T-helper 2 cell (primary cell): ENCODE data around the gene C15orf62.
A peak's percentile ranks its signal among the peaks of the same experiment; 100 is the strongest.

Source experiments
- DNase-seq, 5 experiments: peaks; one replicate each; pipeline versions ENCODE4 v3.0.0 to v3.0.0-alpha.2; 2012 to 2022

C15orf62 gene

GRCh38 chr15:40756938-40757337 is 12.8 kb upstream of the C15orf62 start:
- DNase-seq: no peak

- DNase-seq: no peak
Observed at GRCh38 chr15:40759961-40760360, 9.8 kb upstream of the C15orf62 start.

DNA sequence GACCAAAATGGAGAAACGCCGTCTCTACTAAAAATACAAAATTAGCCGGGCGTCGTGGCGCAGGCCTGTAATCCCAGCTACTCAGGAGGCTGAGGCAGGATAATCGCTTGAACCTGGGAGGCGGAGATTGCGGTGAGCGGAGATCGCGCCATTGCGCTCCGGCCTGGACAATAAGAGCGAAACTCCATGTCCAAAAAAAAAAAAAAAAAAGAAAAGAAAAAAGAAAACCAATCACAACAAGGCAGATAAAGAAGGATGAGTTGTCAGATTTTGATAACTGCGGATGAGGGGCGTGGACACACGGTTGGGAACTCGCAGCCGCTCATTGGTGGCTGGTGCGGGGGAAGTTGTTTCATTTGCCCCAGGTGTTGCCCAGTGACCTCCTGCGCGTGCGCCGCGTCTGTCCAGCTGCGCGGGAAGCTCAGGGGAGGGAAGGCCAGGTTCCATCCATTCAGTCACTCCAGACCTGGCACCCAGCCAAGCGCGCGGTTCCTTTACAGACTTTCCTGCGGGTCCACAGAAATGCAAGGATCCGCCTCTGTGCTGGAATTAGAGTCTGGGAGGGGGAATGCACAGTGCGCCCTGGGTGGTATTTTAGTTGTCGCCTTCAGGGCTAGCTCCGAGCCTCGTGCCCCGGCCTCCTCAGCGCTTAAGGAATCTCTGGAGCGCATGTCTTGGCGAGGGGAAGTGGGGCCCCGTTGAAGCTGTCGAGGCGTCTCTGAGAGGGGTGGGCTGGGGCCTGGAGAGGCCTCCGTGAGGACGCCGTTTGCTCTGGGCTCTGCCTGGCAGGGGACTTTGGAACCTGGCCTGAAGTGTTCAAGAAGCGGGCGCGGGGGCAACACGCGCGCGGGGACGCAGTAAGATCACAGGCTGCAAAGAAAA is 6.6 kb upstream of the C15orf62 start:
- DNase-seq: peak in 2 of 5 experiments; percentile 23 to 42

DNA sequence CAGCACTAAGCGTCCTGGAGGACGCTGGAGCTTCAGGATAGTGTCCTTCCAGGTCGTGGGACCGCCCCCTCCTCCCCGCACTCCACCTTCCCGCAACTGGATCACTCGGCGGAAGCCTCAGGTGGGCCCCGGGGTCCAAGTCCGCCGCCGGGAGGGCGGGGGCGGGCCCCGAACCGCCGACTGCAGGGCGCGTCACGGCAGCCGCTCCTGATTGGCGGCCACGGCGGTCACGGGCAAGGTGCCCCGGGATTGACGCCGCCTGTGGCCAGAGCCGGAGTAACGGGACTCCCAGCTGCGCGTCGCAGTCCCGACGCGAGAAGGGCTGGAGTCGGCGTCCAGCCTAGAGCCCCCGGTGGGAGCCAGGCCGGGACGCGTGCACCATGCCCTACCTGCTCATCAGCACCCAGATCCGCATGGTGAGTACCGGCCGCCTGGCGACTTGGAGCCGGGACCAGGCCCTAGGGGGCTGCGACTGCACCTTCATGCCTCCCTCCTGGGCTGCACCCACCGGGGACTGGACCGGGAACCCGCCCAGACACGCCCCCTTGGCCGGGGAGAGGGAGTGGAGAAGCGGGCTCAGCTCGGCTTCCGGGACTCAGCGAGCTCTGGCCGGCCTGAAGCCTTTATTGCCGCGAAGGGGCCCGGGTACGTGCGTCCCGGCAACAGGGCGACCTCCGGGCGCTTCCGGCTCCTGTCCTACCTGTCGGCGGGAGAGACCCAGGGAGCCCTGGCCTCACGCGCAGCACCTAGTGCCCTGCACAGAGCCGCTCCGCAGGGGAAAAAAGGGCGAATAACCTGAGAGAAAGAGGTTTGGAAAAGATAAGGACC is 5.8 kb upstream of the C15orf62 start, which contains the start of gene GCHFR:
Gene GCHFR, plus strand, starts transcription at position 268 of the 828 bp plus-strand sequence. Its CDS starts 113 bp downstream, at position 381.
- DNase-seq: peak; percentile 55 to 78 (median 67)

DNA sequence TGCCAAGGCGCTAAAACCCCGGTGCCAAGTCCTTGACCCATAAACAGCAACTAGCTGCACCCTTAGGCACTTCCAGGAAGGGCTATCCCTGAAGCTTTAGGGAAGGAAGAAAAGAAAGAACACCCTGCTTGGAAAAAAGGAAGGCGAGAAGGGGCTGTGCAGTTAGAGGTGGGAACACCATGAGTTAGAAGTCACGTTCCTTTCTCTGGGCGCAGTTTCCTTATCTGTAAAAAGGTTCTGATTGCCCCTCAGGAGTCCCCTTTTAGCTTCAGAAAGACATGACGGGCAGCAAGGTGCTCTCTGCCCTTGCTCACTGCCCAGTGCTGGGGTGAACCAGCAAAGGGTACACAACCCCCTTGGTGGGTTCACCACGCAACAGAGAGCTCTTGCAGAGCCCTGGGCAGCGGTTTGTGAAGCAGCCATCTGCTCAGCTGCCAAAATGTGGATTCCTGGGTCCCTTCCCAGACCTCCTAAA is 5.1 kb upstream of the C15orf62 start:
- peak in 2 of 5 experiments; percentile 14 to 15 for DNase-seq

- DNase-seq: no peak
Observed at GRCh38 chr15:40766194-40766815, 3.5 kb upstream of the C15orf62 start.

- DNase-seq: no peak
Observed at GRCh38 chr15:40766906-40767837, 2.6 kb upstream of the C15orf62 start.

- DNase-seq: no peak
Observed at GRCh38 chr15:40767838-40768500, 1.8 kb upstream of the C15orf62 start.

DNA sequence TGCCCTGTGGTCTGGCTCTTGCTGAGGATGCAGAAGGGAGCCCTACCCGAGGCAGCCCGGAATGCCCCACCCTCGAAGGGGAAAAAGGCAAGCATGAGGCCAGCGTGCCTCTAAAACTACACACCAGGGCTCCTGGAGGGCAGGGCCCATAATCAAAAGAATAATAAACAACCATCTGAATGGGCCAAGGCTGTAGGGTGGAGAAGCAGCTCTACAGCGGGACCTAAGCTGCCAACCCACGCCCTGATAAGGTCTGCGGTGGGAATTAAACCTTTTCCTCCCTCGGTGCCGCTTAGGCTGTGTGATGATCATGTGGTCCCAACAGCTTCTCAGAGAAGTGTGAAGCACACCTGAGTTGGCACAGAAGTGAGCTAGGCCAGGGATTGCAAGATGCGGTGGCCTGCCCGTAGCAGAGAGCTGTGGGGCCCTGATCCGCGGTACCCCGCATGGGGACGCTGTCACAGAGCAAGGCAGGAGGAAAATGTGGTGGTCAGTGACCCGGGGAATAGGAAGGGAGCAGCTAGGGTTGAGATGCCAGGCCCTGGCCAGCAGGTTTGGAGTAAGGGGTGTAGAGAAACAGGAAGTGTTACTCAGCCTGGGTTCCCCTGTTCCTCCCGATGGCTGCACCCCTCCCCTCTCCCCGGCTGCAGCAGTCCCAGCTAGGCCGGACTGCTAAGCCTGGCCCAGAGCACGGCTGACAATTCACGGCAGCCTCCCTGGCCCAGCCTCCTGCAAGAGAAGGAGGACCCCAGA is 1.1 kb upstream of the C15orf62 start:
- peak in 1 of 5 experiments; percentile 51 for DNase-seq

- DNase-seq: no peak
Observed at GRCh38 chr15:40770147-40770721, 454 bp downstream of the C15orf62 start.

DNA sequence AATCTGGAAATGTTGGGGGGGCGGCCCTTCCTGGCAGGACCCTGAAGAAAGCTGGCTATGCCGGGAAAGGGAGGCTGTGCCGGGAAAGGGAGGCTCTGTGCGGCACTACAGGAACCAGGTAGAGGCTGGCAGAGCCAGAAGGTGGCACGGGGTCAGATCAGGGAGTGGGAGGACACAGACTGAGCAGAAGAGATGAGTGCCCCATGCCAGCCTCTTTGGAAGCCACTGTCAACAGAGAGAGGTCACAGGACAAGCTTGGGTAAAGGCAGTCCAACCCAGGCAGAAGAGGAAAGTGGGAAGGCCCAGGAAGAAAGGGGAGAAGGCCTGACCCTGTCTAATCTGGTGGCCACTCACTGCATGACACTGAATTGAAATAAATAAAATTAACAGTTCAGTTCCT is 1.5 kb downstream of the C15orf62 start:
- DNase-seq: no peak

DNA sequence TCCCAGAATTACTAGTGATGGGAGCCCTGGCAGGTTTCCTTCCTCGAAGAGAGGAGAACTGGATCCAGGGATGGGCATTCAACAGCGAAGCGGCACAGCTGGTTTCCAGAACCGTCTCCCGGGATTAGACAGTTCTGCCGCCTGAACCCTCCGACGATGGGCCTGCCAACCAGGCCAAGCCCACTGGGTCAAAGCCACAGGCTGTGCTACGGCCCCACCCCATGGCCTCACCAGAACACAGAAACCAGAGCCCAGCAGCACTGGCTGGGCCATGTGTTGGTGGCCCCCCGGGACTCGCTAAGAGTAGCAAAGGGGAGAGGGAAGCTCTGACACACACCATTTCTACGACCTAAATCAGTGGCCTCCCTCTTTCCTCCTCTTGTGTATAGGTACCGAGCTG is 2.2 kb downstream of the C15orf62 start:
- DNase-seq: no peak

DNA sequence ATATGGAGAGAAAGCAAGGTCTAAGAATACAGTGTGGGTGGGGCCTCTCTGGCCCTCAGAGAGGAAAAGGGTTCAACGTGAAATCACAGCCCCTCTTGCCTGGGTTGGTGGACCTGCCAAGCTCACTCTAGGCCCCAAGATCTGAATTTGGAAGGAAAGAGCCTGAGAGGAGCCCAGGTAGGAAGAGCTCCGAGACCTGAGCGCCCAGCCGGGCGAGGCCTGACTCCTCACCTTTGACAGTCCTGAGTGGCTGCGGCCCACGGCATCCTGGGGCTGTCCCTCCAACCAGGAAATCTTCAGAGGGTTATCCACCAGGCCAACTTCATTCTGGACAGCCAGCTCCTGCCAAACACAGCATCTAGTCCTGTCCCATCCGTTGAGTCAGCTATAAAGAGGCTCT is 3.7 kb downstream of the C15orf62 start:
- DNase-seq: no peak

- no peak for DNase-seq
Observed at GRCh38 chr15:40773902-40774301, 4.1 kb downstream of the C15orf62 start.

GRCh38 chr15:40775007-40775406 is 5.2 kb downstream of the C15orf62 start:
- no peak for DNase-seq

DNA sequence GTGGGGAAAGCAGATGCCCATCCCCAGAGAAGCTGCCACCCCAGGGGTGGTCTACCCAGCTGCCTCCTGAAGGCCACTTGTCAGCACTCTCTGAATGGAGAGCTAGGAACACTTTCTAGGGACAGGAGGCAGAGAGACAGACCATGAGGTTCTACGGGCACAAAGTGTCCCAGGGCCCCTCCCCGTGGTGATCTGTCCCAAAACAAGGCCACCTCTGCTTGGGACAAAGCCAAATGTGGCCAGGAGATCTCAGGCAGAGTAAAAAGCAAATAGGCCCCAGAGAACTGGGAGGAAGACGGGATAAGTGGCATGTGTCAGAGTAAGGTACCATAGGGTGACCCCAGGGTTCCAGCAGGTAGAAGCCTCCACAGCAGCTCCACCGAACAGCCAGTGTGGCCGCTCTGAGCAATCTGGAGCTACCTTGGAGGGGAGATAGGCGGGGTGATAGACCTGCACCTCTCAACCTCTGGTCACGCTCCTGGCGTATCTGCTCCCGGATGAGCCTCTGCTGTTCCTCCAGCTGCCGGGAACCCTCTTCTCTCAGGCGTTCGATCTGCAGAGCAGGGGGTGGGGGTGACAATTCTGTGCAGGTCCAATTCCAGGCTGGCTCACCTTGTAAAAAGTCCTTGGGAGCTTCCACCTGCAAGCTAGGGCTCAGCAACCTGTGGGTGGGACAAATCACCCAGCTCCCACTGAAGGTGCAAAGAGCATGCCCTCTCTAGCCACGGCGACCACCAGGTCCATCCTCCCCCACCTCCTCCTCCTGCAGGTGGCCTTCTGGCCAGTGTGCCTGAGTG is 6.2 kb downstream of the C15orf62 start:
- DNase-seq: no peak

DNA sequence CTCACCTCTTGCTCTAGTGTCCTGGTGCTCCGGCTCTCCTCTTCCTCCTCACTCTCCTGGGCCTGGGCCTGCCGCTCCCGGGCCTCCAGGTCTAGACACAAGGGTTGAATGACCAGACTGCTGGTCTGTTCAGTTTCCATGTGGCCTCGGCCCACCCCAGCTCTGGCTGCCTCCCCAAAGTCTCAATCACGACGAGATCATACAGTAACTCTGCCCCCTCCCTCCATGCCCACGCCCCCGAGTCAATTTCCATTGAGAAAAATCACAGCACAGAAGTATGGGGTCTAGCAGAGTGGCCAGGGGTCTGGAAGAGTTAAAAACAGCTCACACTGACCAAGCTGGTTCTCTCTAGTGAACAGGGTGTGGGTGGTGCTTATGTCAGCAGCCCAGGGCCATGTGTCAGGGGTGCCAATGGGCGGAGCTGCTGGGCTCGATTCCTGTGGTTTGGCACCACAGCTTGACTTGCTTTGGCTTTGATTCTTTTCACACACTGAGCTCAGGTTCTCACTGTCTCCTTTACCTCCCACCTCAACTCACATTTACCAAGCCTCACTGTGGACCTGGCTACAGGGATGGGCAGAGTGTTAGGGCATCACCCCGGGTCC is 6.9 kb downstream of the C15orf62 start:
- peak in 2 of 5 experiments; percentile 70 to 77 for DNase-seq

DNA sequence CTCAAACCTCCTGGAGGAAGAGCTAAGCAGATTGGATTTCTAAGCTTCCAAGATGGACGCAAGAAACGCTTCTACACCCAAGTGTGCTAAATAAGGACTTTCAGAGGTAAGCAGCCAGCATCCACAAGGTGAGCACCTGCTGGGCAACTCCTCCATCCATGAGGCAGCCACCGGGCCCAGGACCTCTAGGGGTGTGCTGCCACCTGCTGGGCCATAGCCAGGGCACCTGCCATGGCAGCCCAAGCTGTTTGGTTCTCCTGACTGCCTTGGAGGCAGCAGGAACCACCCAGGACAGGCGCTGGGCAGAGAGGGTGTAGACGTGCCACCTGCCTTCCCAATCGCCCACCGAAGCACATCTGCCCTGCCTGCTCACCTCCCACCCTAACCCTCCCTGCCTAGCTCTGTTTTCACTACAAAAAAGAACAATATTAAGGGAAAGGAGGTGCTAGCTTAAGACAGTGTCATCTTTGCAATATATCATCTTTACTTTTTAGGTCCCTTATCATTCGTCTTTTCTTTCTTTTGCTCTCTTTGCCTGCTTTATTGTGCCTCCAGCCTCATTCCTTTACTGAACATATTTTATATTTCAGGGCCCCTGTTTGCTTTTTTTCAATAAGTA is 12.9 kb downstream of the C15orf62 start:
- peak; percentile 50 to 78 (median 64) for DNase-seq
